K562 (cell line): ENCODE data around the gene GPM6B.

ENCODE experiments used
- BHLHE40 ChIP-seq: IDR thresholded peaks from 2 replicates; pipeline ENCODE4 v1.6.1; 2011; ENCODE audit warnings: low read length, improper control_type of control experiment
- CAMTA2 ChIP-seq: fragments of 250-450 bp; sonication (Bioruptor Pico); conservative IDR thresholded peaks from 2 replicates; pipeline ENCODE4 v1.5.1; 2022
- CBX8 ChIP-seq: fragments of 200-600 bp; sonication (generic); IDR thresholded peaks from 2 replicates; pipeline ENCODE4 v1.6.1; 2012; ENCODE audit warnings: borderline replicate concordance, mixed run types, low read depth, mild to moderate bottlenecking, moderate library complexity, mixed read lengths, low read length, control low read depth, inconsistent platforms; ENCODE audit not compliant: poor library complexity, severe bottlenecking; ENCODE audit errors: extremely low read depth
- CHD2 ChIP-seq: IDR thresholded peaks from 2 replicates; pipeline ENCODE4 v1.6.1; 2011; ENCODE audit warnings: low read depth, low read length
- ELK1 ChIP-seq: sonication (generic); formaldehyde crosslinking; IDR thresholded peaks from 2 replicates; pipeline ENCODE4 v1.8.1; 2022; ENCODE audit warnings: missing genetic modification reagents
- EZH2 ChIP-seq: IDR thresholded peaks from 2 replicates; pipeline ENCODE4 v1.6.1; 2012; ENCODE audit warnings: low read depth, mild to moderate bottlenecking, inconsistent platforms, low read length, borderline replicate concordance
- KLF1 ChIP-seq: fragments of 450-650 bp; IDR thresholded peaks from 2 replicates; pipeline ENCODE4 v1.6.1; 2016; ENCODE audit warnings: missing genetic modification characterization, missing compliant biosample characterization
- KLF16 ChIP-seq: IDR thresholded peaks from 2 replicates; pipeline ENCODE4 v1.6.1; 2016; ENCODE audit warnings: antibody characterized with exemption
- SMAD1 ChIP-seq: fragments of 150-350 bp; IDR thresholded peaks from 2 replicates; pipeline ENCODE4 v1.6.1; 2014; ENCODE audit warnings: low read length, low read depth; ENCODE audit not compliant: partially characterized antibody
- SP1 ChIP-seq: sonication (generic); formaldehyde crosslinking; IDR thresholded peaks from 2 replicates; pipeline ENCODE4 v1.8.1; 2022; ENCODE audit warnings: mild to moderate bottlenecking, missing genetic modification reagents
- SRSF1 ChIP-seq: fragments of 200-400 bp; formaldehyde crosslinking; IDR thresholded peaks from 2 replicates; pipeline ENCODE4 v1.6.1; 2017; ENCODE audit warnings: mild to moderate bottlenecking, low read depth, low read length, moderate library complexity
- ZNF395 ChIP-seq: fragments of 200-800 bp; sonication (Bioruptor generic); IDR thresholded peaks from 2 replicates; pipeline ENCODE4 v1.6.1; 2017; ENCODE audit warnings: missing genetic modification characterization, missing compliant biosample characterization
- TF ChIP-seq, protein P1 (sequence below), 3 experiments: IDR thresholded peaks in 2 of 3; conservative IDR thresholded peaks in 1 of 3; 2 replicates each; pipeline ENCODE4 v1.5.1; 2011 to 2012; ENCODE audit warnings: low read length in 3 of 3, mild to moderate bottlenecking in 3 of 3, control low read depth in 2 of 3, improper control_type of control experiment in 1 of 3, inconsistent platforms in 1 of 3, low read depth in 1 of 3, mixed read lengths in 1 of 3, moderate library complexity in 1 of 3; ENCODE audit not compliant: insufficient read depth in 2 of 3
- TF ChIP-seq, protein P2 (sequence below): fragments of 450-650 bp; IDR thresholded peaks from 2 replicates; pipeline ENCODE4 v1.7.1; 2018; ENCODE audit warnings: mild to moderate bottlenecking, low read depth; ENCODE audit not compliant: partially characterized antibody

DNA sequence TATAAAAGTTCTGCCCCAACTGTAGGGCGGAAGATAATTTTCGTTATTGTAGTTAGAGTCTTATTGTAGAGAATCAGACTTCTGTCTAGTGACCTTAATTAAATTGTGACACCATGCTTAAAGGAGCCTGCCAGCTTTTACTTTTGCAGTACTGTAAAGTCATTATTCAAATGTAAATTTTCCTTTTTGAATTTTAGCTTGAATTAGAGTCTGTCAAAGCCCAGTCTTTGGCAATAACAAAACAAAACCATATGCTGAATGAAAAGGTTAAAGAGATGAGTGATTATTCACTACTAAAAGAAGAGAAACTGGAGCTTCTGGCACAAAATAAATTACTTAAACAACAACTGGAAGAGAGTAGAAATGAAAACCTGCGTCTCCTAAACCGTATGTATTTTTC lies 60.5 kb downstream of the GPM6B start:
- TF ChIP-seq, protein P1, sequence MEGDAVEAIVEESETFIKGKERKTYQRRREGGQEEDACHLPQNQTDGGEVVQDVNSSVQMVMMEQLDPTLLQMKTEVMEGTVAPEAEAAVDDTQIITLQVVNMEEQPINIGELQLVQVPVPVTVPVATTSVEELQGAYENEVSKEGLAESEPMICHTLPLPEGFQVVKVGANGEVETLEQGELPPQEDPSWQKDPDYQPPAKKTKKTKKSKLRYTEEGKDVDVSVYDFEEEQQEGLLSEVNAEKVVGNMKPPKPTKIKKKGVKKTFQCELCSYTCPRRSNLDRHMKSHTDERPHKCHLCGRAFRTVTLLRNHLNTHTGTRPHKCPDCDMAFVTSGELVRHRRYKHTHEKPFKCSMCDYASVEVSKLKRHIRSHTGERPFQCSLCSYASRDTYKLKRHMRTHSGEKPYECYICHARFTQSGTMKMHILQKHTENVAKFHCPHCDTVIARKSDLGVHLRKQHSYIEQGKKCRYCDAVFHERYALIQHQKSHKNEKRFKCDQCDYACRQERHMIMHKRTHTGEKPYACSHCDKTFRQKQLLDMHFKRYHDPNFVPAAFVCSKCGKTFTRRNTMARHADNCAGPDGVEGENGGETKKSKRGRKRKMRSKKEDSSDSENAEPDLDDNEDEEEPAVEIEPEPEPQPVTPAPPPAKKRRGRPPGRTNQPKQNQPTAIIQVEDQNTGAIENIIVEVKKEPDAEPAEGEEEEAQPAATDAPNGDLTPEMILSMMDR (IDR thresholded peaks at IDR 0.05 in 2 of 3, conservative IDR thresholded peaks at IDR 0.05 in 1 of 3; ENCODE audit: insufficient read depth in 2 of 3, low read depth in 1 of 3, low read length in 3 of 3): no peak
- no peak for TF ChIP-seq EZH2
- TF ChIP-seq ELK1 (CRISPR knock-in tag): no peak
- TF ChIP-seq SP1 (CRISPR knock-in tag): no peak
- no peak for TF ChIP-seq ZNF395 (CRISPR knock-in tag)
- no peak for TF ChIP-seq CBX8
- TF ChIP-seq KLF1 (tag): no peak
- no peak for TF ChIP-seq SRSF1
- TF ChIP-seq, protein P2, sequence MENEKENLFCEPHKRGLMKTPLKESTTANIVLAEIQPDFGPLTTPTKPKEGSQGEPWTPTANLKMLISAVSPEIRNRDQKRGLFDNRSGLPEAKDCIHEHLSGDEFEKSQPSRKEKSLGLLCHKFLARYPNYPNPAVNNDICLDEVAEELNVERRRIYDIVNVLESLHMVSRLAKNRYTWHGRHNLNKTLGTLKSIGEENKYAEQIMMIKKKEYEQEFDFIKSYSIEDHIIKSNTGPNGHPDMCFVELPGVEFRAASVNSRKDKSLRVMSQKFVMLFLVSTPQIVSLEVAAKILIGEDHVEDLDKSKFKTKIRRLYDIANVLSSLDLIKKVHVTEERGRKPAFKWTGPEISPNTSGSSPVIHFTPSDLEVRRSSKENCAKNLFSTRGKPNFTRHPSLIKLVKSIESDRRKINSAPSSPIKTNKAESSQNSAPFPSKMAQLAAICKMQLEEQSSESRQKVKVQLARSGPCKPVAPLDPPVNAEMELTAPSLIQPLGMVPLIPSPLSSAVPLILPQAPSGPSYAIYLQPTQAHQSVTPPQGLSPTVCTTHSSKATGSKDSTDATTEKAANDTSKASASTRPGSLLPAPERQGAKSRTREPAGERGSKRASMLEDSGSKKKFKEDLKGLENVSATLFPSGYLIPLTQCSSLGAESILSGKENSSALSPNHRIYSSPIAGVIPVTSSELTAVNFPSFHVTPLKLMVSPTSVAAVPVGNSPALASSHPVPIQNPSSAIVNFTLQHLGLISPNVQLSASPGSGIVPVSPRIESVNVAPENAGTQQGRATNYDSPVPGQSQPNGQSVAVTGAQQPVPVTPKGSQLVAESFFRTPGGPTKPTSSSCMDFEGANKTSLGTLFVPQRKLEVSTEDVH: no peak
- no peak for TF ChIP-seq SMAD1
- TF ChIP-seq BHLHE40: no peak
- TF ChIP-seq KLF16: no peak
- no peak for TF ChIP-seq CHD2
- no peak for TF ChIP-seq CAMTA2
